HS-5 (cell line): ENCODE data around the gene EDAR.

ENCODE experiments used
- DNase-seq: peaks from one replicate; pipeline ENCODE4 v3.0.0-alpha.2; 2012; ENCODE audit warnings: low read depth

EDAR gene

GRCh38 chr2:108940156-108940555 is 48.9 kb downstream of the EDAR start:
- no peak for DNase-seq

GRCh38 chr2:108938077-108938710 is 50.8 kb downstream of the EDAR start:
- no peak for DNase-seq

- no peak for DNase-seq
Measured at GRCh38 chr2:108937367-108938017, 51.5 kb downstream of the EDAR start.

GRCh38 chr2:108936866-108937265 is 52.2 kb downstream of the EDAR start:
- no peak for DNase-seq

GRCh38 chr2:108936076-108936864 is 52.8 kb downstream of the EDAR start:
- no peak for DNase-seq

DNA sequence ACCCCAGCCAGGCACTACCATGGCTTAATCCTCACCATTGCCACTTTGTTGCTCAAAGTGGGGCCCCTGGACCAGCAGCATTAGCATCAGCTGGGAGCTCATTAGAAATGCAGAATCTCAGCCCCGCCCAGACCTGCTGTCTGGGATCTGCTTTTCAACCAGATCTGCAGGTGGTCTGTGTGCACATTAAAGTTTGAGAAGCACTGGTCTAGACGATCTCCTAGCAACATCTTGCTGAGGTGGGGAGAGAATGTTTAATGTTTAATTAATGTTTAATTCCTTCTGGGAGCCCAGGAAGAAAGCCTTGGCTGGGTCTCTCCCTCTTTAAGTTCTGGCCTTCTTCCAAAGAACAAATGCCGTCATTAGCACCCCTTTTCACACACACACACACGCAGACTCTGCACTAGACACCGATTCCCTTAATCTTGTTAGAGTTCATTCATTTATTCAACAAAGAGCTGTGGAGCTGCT is 53.7 kb downstream of the EDAR start:
- no peak for DNase-seq

DNA sequence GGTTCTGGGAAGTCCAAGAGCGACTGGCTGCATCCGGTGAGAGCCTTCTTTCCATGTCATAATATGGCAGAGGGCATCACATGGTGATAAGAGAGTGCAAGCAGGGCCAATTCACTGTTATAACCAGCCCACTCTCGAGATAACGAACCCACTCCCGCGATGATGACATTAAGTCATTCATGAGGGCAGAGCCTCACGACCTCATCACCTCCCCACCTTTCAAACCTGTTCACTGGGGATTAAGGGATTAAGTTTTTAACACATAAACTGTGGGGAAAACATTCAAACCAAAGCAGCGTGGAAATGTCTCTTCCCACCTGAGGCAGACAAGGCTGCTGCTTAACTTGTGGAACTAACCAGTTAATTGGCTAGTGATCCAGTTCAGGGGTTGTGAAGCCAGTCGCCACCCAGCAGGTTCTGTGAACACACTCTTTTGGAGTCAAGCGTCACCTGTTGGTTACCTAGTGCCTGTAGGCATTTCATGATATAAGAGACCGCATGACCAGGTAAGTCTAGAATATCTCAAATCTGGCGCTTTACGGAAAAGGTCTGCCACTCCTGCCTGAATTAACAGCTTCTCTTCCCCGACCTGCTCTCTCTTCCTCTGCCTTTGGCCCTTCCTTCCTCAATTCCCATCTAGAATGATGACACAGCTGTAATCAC is 54.3 kb downstream of the EDAR start:
- DNase-seq, result no peak

- DNase-seq, result no peak
Measured at GRCh38 chr2:108934151-108934550, 54.9 kb downstream of the EDAR start.

DNA sequence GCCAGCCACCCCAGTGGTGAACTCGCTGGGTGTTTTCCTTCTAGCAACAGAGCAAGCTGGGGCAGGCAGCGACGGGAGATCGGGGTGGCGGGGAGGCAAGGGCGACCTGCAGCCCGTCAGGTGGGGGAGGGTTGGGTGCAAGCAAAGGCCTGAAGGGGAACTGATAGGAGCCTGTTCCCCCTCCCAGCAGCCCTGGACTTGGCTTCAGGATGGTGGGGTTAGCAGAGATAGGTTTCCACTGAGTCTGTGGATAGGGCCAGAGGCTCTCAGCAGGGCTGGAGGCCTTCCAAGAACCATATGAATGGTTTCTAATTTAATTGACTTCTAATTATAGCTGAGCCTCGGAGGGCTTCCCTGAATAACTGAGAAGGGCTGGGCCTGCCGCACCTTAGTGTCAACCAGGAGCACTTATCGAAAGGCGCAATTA is 55.3 kb downstream of the EDAR start:
- no peak for DNase-seq

DNA sequence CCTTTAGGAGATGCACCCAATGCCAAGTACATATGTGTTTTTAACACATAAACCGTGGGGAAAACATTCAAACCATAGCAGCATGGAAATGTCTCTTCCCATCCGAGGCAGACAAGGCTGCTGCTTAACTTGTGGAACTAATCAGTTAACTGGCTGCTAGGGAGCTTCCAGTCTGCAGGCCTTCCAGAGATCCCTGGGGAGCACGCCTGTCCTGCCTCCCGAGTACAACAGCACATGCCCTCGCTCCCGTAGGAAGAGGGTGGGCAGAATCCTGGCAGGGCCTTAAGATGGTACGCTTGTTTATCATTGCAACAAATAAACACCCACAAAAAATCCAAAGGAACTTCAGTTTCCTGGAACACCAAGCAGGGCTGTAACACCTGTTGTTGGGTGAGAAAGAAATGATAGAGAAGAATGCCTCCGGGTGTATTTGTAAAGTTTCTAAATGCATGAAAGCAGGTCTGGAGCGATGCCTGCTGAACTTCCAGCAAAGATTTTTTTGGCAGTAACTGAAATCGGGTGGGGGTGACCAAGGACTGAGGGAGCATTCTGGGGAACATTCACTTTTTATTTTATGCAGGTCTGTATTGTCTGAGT is 56.2 kb downstream of the EDAR start:
- DNase-seq, result no peak

DNA sequence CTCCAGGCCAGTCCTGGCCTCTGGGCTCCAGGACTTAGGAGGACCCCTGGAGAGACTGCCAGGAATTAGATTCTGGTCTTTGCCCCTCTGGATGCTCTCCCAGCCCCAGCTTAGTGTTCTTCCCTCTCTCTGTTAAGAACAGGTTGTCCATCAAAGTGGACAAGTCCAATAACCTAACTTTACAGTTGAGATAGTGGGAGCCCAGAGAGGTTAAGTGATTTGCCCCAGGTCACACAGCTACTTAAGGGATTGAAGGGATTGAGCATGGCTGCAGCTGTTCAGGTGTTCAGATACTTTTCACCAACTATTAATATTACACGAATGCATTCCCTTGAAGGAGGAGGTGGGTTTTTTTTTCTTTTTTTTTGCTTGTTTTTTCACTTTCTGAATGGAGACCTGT is 57.6 kb downstream of the EDAR start:
- no peak for DNase-seq

DNA sequence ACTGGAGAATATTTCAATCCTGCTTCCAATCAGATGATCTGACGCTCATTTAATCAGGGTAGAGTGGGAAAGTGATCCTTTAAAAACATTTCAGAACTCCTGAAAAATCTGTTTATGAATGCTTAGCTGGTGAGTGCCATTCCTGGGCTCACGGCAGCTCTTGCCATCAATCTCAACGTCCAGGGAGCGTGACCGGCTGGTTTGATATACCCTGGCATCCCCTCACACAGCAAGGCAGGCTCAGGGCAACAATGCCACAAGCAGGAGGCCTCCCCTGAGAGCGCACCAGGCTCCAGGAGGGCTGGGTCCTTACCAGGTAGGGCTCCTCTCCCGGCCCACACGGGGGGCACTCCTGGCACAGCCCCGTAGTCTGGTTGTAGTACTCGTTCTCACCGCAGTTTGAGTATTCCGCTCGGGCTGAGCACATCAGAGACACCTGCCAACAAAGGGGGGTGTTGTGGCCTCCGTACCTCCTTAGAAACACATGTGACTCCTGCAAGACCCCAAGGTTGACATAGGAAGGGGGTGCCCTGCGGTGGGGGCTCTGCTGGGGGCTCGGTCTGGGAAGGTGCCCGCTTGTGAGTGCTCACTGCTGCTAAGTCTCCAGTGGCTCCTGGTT is 59.1 kb downstream of the EDAR start:
- no peak for DNase-seq

GRCh38 chr2:108928660-108929377 is 60.2 kb downstream of the EDAR start:
- DNase-seq, result no peak

DNA sequence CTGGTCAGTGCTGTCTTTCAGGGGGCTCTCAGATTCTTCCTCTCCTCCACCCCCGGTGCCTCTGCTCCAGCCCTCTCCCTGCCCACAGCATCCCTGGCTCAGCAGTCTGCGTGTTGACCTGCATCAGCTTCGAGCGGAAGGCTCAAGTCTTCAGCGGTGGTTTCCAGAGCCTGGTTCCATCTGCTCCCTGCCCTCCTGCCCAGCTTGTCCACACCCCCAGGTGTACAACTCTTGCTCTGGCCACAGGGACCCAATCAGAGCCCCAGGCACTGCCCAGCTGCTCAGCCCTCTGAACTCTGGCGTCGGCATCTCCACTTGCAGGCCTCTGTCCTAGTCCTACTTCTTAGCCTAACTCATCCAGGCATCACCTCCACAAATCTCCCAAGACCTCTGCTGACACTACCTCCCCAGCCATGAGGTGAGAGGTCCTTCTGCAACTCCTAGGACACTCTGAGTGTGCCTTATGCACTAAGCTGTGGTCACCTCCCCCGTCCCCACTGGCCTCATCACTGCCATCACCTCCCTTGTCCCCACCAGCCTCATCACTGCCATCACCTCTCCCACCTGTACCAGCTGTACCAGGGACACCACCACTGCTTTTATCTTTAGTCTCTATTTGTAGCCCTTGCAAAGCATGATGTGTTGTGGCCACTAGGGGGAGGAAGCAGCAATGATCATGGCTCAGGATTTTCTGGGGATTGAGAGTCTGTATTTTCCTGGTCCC is 60.9 kb downstream of the EDAR start:
- DNase-seq, result peak; percentile 20

- no peak for DNase-seq
Measured at GRCh38 chr2:108927405-108927804, 61.6 kb downstream of the EDAR start.

- DNase-seq, result no peak
Measured at GRCh38 chr2:108926561-108927380, 62.2 kb downstream of the EDAR start.

DNA sequence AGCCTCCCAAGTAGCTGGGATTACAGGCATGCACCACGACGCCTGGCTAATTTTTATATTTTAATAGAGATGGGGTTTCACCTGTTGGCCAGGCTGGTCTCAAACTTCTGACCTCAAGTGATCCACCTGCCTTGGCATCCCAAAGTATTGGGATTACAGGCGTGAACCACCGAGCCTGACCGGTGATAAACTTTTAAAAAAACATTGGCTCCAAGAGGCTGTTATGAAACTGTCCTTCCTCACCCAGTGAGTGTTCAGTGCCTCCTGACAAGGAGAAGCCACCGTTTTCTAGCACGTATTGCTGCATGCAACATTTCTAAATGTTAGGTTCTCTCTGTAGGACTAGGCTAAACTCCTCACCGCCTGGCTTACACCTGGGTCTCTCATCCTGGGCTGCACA is 63.3 kb downstream of the EDAR start:
- DNase-seq, result no peak

- no peak for DNase-seq
Measured at GRCh38 chr2:108925286-108925685, 63.7 kb downstream of the EDAR start.

- no peak for DNase-seq
Measured at GRCh38 chr2:108924580-108925251, 64.3 kb downstream of the EDAR start.
